IMR-90 (cell line): ENCODE data around the gene MRPL43. TPM values are rescaled to one million over a fixed set of nuclear protein-coding genes. Genes with fewer than 3 reads are reported as not detected.

ENCODE experiments used
- ATAC-seq: fragments of 200-7000 bp; cut with Tn5 transposase; 2 replicates; pipeline ENCODE4 v1.9.1; 2020; ENCODE audit warnings: low read depth, mild to moderate bottlenecking, moderate library complexity
- BruUV-seq: library from RNA; stranded (reverse); fragments of 400-500 nt; replicated peaks from 2 replicates; lab custom pipeline; 2021; lab: Mats Ljungman, UMichigan
- CTCF ChIA-PET: fragments of 300-600 bp; formaldehyde crosslinking; extraction: SDS; loops from one replicate; lab custom pipeline; 2021; ENCODE audit warnings: antibody characterized with exemption; lab: Yijun Ruan, JAX
- POLR2A ChIA-PET: fragments of 300-600 bp; sonication (Branson Sonifier 250); formaldehyde crosslinking; loops from one replicate; lab custom pipeline; 2022; ENCODE audit warnings: antibody characterized with exemption; ENCODE audit not compliant: unreplicated experiment; lab: Charles Lee
- DNase-seq: peaks from one replicate; pipeline ENCODE4 v3.0.0; 2013
- H2AFZ ChIP-seq: replicated peaks from 2 replicates; pipeline ENCODE3; 2013; ENCODE audit warnings: low read length, mild to moderate bottlenecking; ENCODE audit not compliant: poor library complexity
- H2AK5ac ChIP-seq: 2 replicates; pipeline ENCODE4 v1.6.1; 2013; ENCODE audit warnings: low read depth, low read length, inconsistent platforms
- H2AK9ac ChIP-seq: replicated peaks from 2 replicates; pipeline ENCODE3; 2013; ENCODE audit warnings: mild to moderate bottlenecking, low read depth, low read length, moderate library complexity; ENCODE audit not compliant: poor library complexity
- H2BK120ac ChIP-seq: 2 replicates; pipeline ENCODE4 v1.6.1; 2013; ENCODE audit warnings: low read depth, low read length, inconsistent platforms
- H2BK15ac ChIP-seq: 3 replicates; pipeline ENCODE4 v1.6.1; 2013; ENCODE audit warnings: low read depth, low read length, inconsistent platforms
- H2BK20ac ChIP-seq: 2 replicates; pipeline ENCODE4 v1.6.1; 2013; ENCODE audit warnings: low read depth, mild to moderate bottlenecking, inconsistent platforms, low read length, moderate library complexity
- H2BK5ac ChIP-seq: 2 replicates; pipeline ENCODE4 v1.6.1; 2013; ENCODE audit warnings: mild to moderate bottlenecking, low read depth, low read length, inconsistent platforms; ENCODE audit not compliant: poor library complexity, severe bottlenecking
- H3K14ac ChIP-seq: replicated peaks from 2 replicates; pipeline ENCODE4 v1.6.1; 2013; ENCODE audit warnings: low read depth, low read length, inconsistent platforms
- H3K18ac ChIP-seq: 2 replicates; pipeline ENCODE4 v1.6.1; 2013; ENCODE audit warnings: low read depth, low read length, control low read depth
- H3K23ac ChIP-seq: 2 replicates; pipeline ENCODE4 v1.6.1; 2013; ENCODE audit warnings: low read depth, low read length, inconsistent platforms
- H3K27ac ChIP-seq: 2 replicates; pipeline ENCODE4 v1.5.1; 2013; ENCODE audit warnings: mild to moderate bottlenecking, control low read depth, low read length; ENCODE audit not compliant: insufficient read depth
- H3K27me3 ChIP-seq: 2 replicates; pipeline ENCODE4 v1.6.1; 2013; ENCODE audit warnings: low read length; ENCODE audit not compliant: control insufficient read depth, insufficient read depth
- H3K36me3 ChIP-seq: 2 replicates; pipeline ENCODE4 v1.6.1; 2013; ENCODE audit warnings: low read length, mixed read lengths; ENCODE audit not compliant: control insufficient read depth, insufficient read depth
- H3K4ac ChIP-seq: 2 replicates; pipeline ENCODE4 v1.6.1; 2013; ENCODE audit warnings: low read depth, low read length, inconsistent platforms
- H3K4me1 ChIP-seq: 2 replicates; pipeline ENCODE4 v1.6.1; 2013; ENCODE audit warnings: low read length, mixed read lengths; ENCODE audit not compliant: control insufficient read depth, insufficient read depth
- H3K4me2 ChIP-seq: 2 replicates; pipeline ENCODE4 v1.6.1; 2013; ENCODE audit warnings: low read depth, mild to moderate bottlenecking, control low read depth, low read length, moderate library complexity
- H3K4me3 ChIP-seq: 2 replicates; pipeline ENCODE4 v1.5.1; 2013; ENCODE audit warnings: low read depth, mild to moderate bottlenecking, control low read depth, low read length, moderate library complexity; ENCODE audit not compliant: insufficient read depth
- H3K56ac ChIP-seq: 2 replicates; pipeline ENCODE4 v1.6.1; 2013; ENCODE audit warnings: low read length, inconsistent platforms; ENCODE audit not compliant: insufficient read depth; ENCODE audit errors: extremely low read depth
- H3K79me1 ChIP-seq, 2 experiments: 2 replicates each; pipeline ENCODE4 v1.6.1; 2013; ENCODE audit warnings: low read length in 2 of 2, inconsistent platforms in 1 of 2, low read depth in 1 of 2
- H3K9ac ChIP-seq: 2 replicates; pipeline ENCODE4 v1.6.1; 2013; ENCODE audit warnings: low read depth, low read length, control low read depth
- H3K9me1 ChIP-seq: 2 replicates; pipeline ENCODE4 v1.6.1; 2013; ENCODE audit warnings: low read length, inconsistent platforms; ENCODE audit not compliant: insufficient read depth
- H3K9me3 ChIP-seq: 2 replicates; pipeline ENCODE4 v1.6.1; 2013; ENCODE audit warnings: low read length; ENCODE audit not compliant: control insufficient read depth, insufficient read depth
- H4K20me1 ChIP-seq: 2 replicates; pipeline ENCODE4 v1.6.1; 2013; ENCODE audit warnings: low read length, inconsistent platforms; ENCODE audit not compliant: insufficient read depth
- H4K5ac ChIP-seq: 2 replicates; pipeline ENCODE4 v1.6.1; 2013; ENCODE audit warnings: mild to moderate bottlenecking, low read depth, low read length, control low read depth
- H4K8ac ChIP-seq, 2 experiments: 2 replicates each; pipeline ENCODE4 v1.6.1; 2013; ENCODE audit warnings: low read depth in 2 of 2, low read length in 2 of 2, control low read depth in 1 of 2, inconsistent platforms in 1 of 2
- H4K91ac ChIP-seq: 2 replicates; pipeline ENCODE4 v1.6.1; 2013; ENCODE audit warnings: low read depth, low read length, inconsistent platforms; ENCODE audit not compliant: insufficient read depth
- CEBPB ChIP-seq: IDR thresholded peaks from 2 replicates; pipeline ENCODE4 v1.6.1; 2012; ENCODE audit warnings: low read depth, low read length, improper control_type of control experiment
- FOS ChIP-seq: fragments of 150-350 bp; IDR thresholded peaks from 2 replicates; pipeline ENCODE4 v1.6.1; 2016; ENCODE audit warnings: low read depth, low read length
- MAFK ChIP-seq: IDR thresholded peaks from 2 replicates; pipeline ENCODE4 v1.6.1; 2012; ENCODE audit warnings: low read depth, low read length, improper control_type of control experiment
- MAZ ChIP-seq: IDR thresholded peaks from 2 replicates; pipeline ENCODE4 v1.6.1; 2012; ENCODE audit warnings: low read depth, mild to moderate bottlenecking, low read length, improper control_type of control experiment, moderate library complexity, borderline replicate concordance
- NFE2L2 ChIP-seq: fragments of 150-350 bp; IDR thresholded peaks from 2 replicates; pipeline ENCODE4 v1.6.1; 2016; ENCODE audit warnings: low read depth, mild to moderate bottlenecking, low read length
- RCOR1 ChIP-seq: IDR thresholded peaks from 2 replicates; pipeline ENCODE4 v1.6.1; 2012; ENCODE audit warnings: mild to moderate bottlenecking, low read length, improper control_type of control experiment; ENCODE audit not compliant: insufficient replicate concordance
- SMC3 ChIP-seq: fragments of 150-350 bp; IDR thresholded peaks from 2 replicates; pipeline ENCODE4 v1.6.1; 2016; ENCODE audit warnings: low read depth, mild to moderate bottlenecking, antibody characterized with exemption, low read length, moderate library complexity
- dilution Hi-C: fragments of 300-500 bp; cut with HindIII; formaldehyde crosslinking; loops from one replicate; pipeline ENCODE4 v1.14.3; 2018; ENCODE audit warnings: low sequenced_read_pairs; ENCODE audit not compliant: unreplicated experiment
- in situ Hi-C: fragments of 300-500 bp; cut with MboI; formaldehyde crosslinking; loops from 3 replicates; pipeline ENCODE4 v1.14.3; 2019; ENCODE audit warnings: low sequenced_read_pairs, inconsistent platforms, mixed read lengths
- intact Hi-C: fragments of 100-400 bp; cut with micrococcal nuclease; formaldehyde crosslinking; loops from 2 replicates; pipeline ENCODE4 v1.10.0; 2022
- polyA plus RNA-seq, 3 experiments: library from polyadenylated mRNA; depleted of rRNA; stranded (reverse); fragments of >200 nt; gene quantifications; 2 replicates each; pipeline ENCODE4 v1.2.3, GENCODE V29; 2012; ENCODE audit warnings: low replicate concordance in 1 of 3
- total RNA-seq: library from RNA; depleted of rRNA; stranded (reverse); fragments of >200 nt; gene quantifications from 2 replicates; pipeline ENCODE4 v1.2.3, GENCODE V29; 2012
- TF ChIP-seq, protein P1 (sequence below): fragments of 150-350 bp; IDR thresholded peaks from 2 replicates; pipeline ENCODE4 v1.6.1; 2017; ENCODE audit warnings: mild to moderate bottlenecking, antibody characterized with exemption, low read length, low read depth
- TF ChIP-seq, protein P2 (sequence below): fragments of 150-350 bp; IDR thresholded peaks from 2 replicates; pipeline ENCODE4 v1.6.1; 2016; ENCODE audit warnings: low read depth, mild to moderate bottlenecking, low read length, moderate library complexity, borderline replicate concordance

MRPL43 gene
- total and polyA plus RNA-seq, 2 of the 4 experiments (the other 2 are of a cell fraction): 61.3 to 142 TPM

DNA sequence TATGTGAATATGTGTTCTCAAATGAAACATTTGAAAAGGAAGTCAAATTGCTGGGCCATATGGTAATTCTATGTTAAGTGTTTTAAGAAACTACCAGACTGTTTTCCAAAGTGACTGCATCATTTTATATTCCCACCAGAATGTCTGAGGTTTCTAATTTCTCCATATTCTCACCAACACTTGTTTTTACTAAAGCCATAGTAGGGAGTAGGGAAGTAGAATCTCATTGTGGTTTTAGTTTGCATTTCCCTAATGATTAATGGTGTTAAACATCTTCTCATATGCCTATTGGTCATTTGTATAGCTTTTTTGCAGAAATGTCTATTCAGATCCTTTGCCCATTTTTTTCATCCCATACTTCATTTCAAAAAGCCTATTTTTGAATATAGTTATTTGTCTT lies 27.0 kb downstream of the MRPL43 start:
- DNase-seq (no peak), ATAC-seq (no peak)
- H4K8ac ChIP-seq: no peak overlapping the region
- no peak overlapping the region for H3K23ac ChIP-seq
- H3K9me3 ChIP-seq: no peaks in the 10 kb centered on the region
- no peak overlapping the region for H3K4ac ChIP-seq
- no peaks in the 10 kb centered on the region for H3K4me1 ChIP-seq
- no peak overlapping the region for H3K4me3 ChIP-seq
- no peak overlapping the region for H2BK5ac ChIP-seq
- no peak for TF ChIP-seq SMC3
- no peak for TF ChIP-seq MAZ
- TF ChIP-seq, protein P1, sequence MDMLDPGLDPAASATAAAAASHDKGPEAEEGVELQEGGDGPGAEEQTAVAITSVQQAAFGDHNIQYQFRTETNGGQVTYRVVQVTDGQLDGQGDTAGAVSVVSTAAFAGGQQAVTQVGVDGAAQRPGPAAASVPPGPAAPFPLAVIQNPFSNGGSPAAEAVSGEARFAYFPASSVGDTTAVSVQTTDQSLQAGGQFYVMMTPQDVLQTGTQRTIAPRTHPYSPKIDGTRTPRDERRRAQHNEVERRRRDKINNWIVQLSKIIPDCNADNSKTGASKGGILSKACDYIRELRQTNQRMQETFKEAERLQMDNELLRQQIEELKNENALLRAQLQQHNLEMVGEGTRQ: no peak
- TF ChIP-seq, protein P2, sequence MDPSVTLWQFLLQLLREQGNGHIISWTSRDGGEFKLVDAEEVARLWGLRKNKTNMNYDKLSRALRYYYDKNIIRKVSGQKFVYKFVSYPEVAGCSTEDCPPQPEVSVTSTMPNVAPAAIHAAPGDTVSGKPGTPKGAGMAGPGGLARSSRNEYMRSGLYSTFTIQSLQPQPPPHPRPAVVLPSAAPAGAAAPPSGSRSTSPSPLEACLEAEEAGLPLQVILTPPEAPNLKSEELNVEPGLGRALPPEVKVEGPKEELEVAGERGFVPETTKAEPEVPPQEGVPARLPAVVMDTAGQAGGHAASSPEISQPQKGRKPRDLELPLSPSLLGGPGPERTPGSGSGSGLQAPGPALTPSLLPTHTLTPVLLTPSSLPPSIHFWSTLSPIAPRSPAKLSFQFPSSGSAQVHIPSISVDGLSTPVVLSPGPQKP: no peak
- TF ChIP-seq FOS: no peak
- no peak for TF ChIP-seq RCOR1
- no peak for TF ChIP-seq NFE2L2
- TF ChIP-seq CEBPB: no peak
- no peak for TF ChIP-seq MAFK
- ChIA-PET POLR2A (no interaction called here), CTCF (no interaction called here)
- no peak overlapping the region for H4K91ac ChIP-seq
- H2BK15ac ChIP-seq: no peak overlapping the region
- BruUV-seq: no TSS peak
- no peak overlapping the region for H3K9ac ChIP-seq
- dilution Hi-C loops: no loop called here
- no peak overlapping the region for H3K4me2 ChIP-seq
- H3K9me1 ChIP-seq: 0 out of 2 replicates have a peak, but pooled peaks cover 3% of the 10 kb centered on the region
- intact Hi-C loops: loop anchor here (5.0 kb wide), 1 partner anchor 33 kb away; no protein-coding TSS in a partner anchor
- H4K20me1 ChIP-seq: no peaks in the 10 kb centered on the region
- H3K79me1 ChIP-seq: peaks cover 2 to 5% of the 10 kb centered on the region in 2 experiments; a peak in 1 of 4 replicates
- no peak overlapping the region for H4K5ac ChIP-seq
- H2BK120ac ChIP-seq: no peak overlapping the region
- no peak overlapping the region for H3K18ac ChIP-seq
- H2AK9ac ChIP-seq: no peak overlapping the region
- H2AK5ac ChIP-seq: no peak overlapping the region
- in situ Hi-C loops: no loop called here
- H3K36me3 ChIP-seq: peaks cover 26% of the 10 kb centered on the region
- no peak overlapping the region for H2AFZ ChIP-seq
- no peaks in the 10 kb centered on the region for H3K27me3 ChIP-seq
- H2BK20ac ChIP-seq: no peak overlapping the region
- no peak overlapping the region for H3K14ac ChIP-seq
- no peak overlapping the region for H3K56ac ChIP-seq
- no peak overlapping the region for H3K27ac ChIP-seq
